ENCODE data around the gene MARK4. TPM values are rescaled to one million over a fixed set of nuclear protein-coding genes. Genes with fewer than 3 reads are reported as not detected.

Gene MARK4
- total and polyA plus RNA-seq, 12 donors = 5.6 to 53.3 (median 26.6) TPM

- Histone ChIP-seq H3K27me3 (peaks cover 11% of the 10 kb centered on the region), H3K4me1 (replicated peaks in 1 of 2) (no peaks in the 10 kb centered on the region), H3K4me3 (no peak overlapping the region), H3K36me3 (replicated peaks in 1 of 2) (no peaks in the 10 kb centered on the region), H3K27ac (no peak overlapping the region), H3K9me3 (replicated peaks in 1 of 3) (no peaks in the 10 kb centered on the region)
- intact Hi-C loops (cut with DNase I) = no loop called here
- WGBS, 4 donors = 57 to 72% (median 67%) methylated on average over 7 to 11 of the region's 11 CpGs
- TF ChIP-seq CTCF (IDR thresholded peaks at IDR 0.05) (no peak), POLR2A (IDR thresholded peaks at IDR 0.05) (no peak)
- no peak for DNase-seq
Observed at GRCh38 chr19:45322311-45322710, 71.2 kb downstream of the MARK4 start.

- no peaks in the 10 kb centered on the region for H3K4me1 ChIP-seq (replicated peaks in 1 of 2)
- H3K27me3 ChIP-seq = peaks cover 11% of the 10 kb centered on the region
- no peaks in the 10 kb centered on the region for H3K9me3 ChIP-seq (replicated peaks in 1 of 3)
- H3K36me3 ChIP-seq (replicated peaks in 1 of 2) = no peaks in the 10 kb centered on the region
- no peak within 1 kb of the TSS for H3K4me3 ChIP-seq
- no peak within 1 kb of the TSS for H3K27ac ChIP-seq
- WGBS, 4 donors = 44 to 61% (median 54%) methylated on average over 3 to 15 of the region's 15 CpGs; no CpG with 5 or more reads in 1 of the 4 donors
- DNase-seq = no peak
- intact Hi-C loops (cut with DNase I) = no loop called here
- TF ChIP-seq CTCF (IDR thresholded peaks at IDR 0.05) (no peak), POLR2A (IDR thresholded peaks at IDR 0.05) (no peak)
Observed at GRCh38 chr19:45322744-45323281, 71.7 kb downstream of the MARK4 start, which contains the start of gene CKM. Gene CKM, minus strand, starts transcription at chr19:45322875. Its CDS starts 3,162 bp downstream, at chr19:45319713.

- intact Hi-C loops (cut with DNase I) = no loop called here
- no peaks in the 10 kb centered on the region for H3K9me3 ChIP-seq (replicated peaks in 1 of 3)
- no peak overlapping the region for H3K4me3 ChIP-seq
- DNase-seq = no peak
- H3K27ac ChIP-seq = no peak overlapping the region
- TF ChIP-seq POLR2A (IDR thresholded peaks at IDR 0.05) (no peak), CTCF (IDR thresholded peaks at IDR 0.05) (no peak)
- 4 to 8% (median 8%) methylated on average over 8 to 30 of the region's 30 CpGs; no CpG with 5 or more reads in 1 of the 4 donors for WGBS, 4 donors
- H3K36me3 ChIP-seq (replicated peaks in 1 of 2) = no peaks in the 10 kb centered on the region
- no peaks in the 10 kb centered on the region for H3K4me1 ChIP-seq (replicated peaks in 1 of 2)
- H3K27me3 ChIP-seq = peaks cover 11% of the 10 kb centered on the region
Observed at GRCh38 chr19:45323671-45324081, 72.6 kb downstream of the MARK4 start.

GRCh38 chr19:45324349-45324907, 73.4 kb downstream of the MARK4 start:
- no peak for DNase-seq
- intact Hi-C loops (cut with DNase I) = no loop called here
- 70 to 78% (median 75%) methylated on average over 11 of the region's 11 CpGs for whole genome bisulfite sequencing, 4 donors
- H3K4me3 ChIP-seq = no peak overlapping the region
- TF ChIP-seq POLR2A (IDR thresholded peaks at IDR 0.05) = no peak
- TF ChIP-seq CTCF (IDR thresholded peaks at IDR 0.05) = no peak
- no peaks in the 10 kb centered on the region for H3K36me3 ChIP-seq (replicated peaks in 1 of 2)
- no peaks in the 10 kb centered on the region for H3K9me3 ChIP-seq (replicated peaks in 1 of 3)
- peaks cover 9% of the 10 kb centered on the region for H3K27me3 ChIP-seq
- H3K27ac ChIP-seq = no peak overlapping the region
- H3K4me1 ChIP-seq (replicated peaks in 1 of 2) = no peaks in the 10 kb centered on the region

Data from adrenal gland (tissue), 12 donors.